PC-3 (cell line): ENCODE data around the gene MAP4K2. TPM values are rescaled to one million over a fixed set of nuclear protein-coding genes. Genes with fewer than 3 reads are reported as not detected.

Experiments used
- ATAC-seq: fragments of 200-7000 bp; cut with Tn5 transposase; 2 replicates; pipeline ENCODE4 v1.9.1; 2020; ENCODE audit warnings: mild to moderate bottlenecking, moderate library complexity
- BruUV-seq: library from RNA; stranded (reverse); fragments of 400-500 nt; replicated peaks from 2 replicates; lab custom pipeline; 2021; lab: Mats Ljungman, UMichigan
- CTCF ChIA-PET: fragments of 300-600 bp; sonication (Branson Sonifier 250); formaldehyde crosslinking; loops from one replicate; lab custom pipeline; 2022; ENCODE audit warnings: antibody characterized with exemption; lab: Charles Lee
- POLR2A ChIA-PET: fragments of 300-600 bp; sonication (Branson Sonifier 250); formaldehyde crosslinking; loops from one replicate; lab custom pipeline; 2022; ENCODE audit warnings: antibody characterized with exemption; ENCODE audit not compliant: unreplicated experiment; lab: Charles Lee
- DNase-seq: peaks from one replicate; pipeline ENCODE4 v3.0.0-alpha.2; 2015
- H2AFZ ChIP-seq: fragments of 300-600 bp; sonication (generic); 2 replicates; pipeline ENCODE4 v1.6.0; 2016; ENCODE audit warnings: antibody characterized with exemption, low read length
- H3F3A ChIP-seq: fragments of 300-600 bp; sonication (generic); one replicate; pipeline ENCODE4 v1.6.0; 2017; ENCODE audit warnings: antibody characterized with exemption, low read length, control low read depth, mild to moderate bottlenecking; ENCODE audit not compliant: unreplicated experiment
- H3K27ac ChIP-seq: fragments of 300-600 bp; sonication (generic); 2 replicates; pipeline ENCODE4 v1.5.1; 2016; ENCODE audit warnings: mild to moderate bottlenecking, low read length
- H3K27me3 ChIP-seq: fragments of 300-600 bp; sonication (generic); 2 replicates; pipeline ENCODE4 v1.6.1; 2016; ENCODE audit warnings: low read length, mixed read lengths
- H3K36me3 ChIP-seq: fragments of 300-600 bp; sonication (generic); 2 replicates; pipeline ENCODE4 v1.6.1; 2016; ENCODE audit warnings: low read depth, mixed run types, low read length, mixed read lengths
- H3K4me1 ChIP-seq: fragments of 300-600 bp; sonication (generic); 2 replicates; pipeline ENCODE4 v1.5.1; 2016; ENCODE audit warnings: low read length; ENCODE audit not compliant: insufficient read depth
- H3K4me2 ChIP-seq: fragments of 300-600 bp; sonication (generic); 2 replicates; pipeline ENCODE4 v1.6.0; 2016; ENCODE audit warnings: low read length
- H3K4me3 ChIP-seq: fragments of 300-600 bp; sonication (generic); 2 replicates; pipeline ENCODE4 v1.5.1; 2016; ENCODE audit warnings: mild to moderate bottlenecking, low read length, mixed read lengths
- H3K79me2 ChIP-seq: fragments of 300-600 bp; sonication (generic); 2 replicates; pipeline ENCODE4 v1.6.1; 2017; ENCODE audit warnings: low read length, mixed read lengths
- H3K9ac ChIP-seq: fragments of 300-600 bp; sonication (generic); 2 replicates; pipeline ENCODE4 v1.6.0; 2016; ENCODE audit warnings: mild to moderate bottlenecking, low read length
- H3K9me2 ChIP-seq: fragments of 300-600 bp; sonication (generic); replicated peaks from 2 replicates; pipeline ENCODE4 v1.6.1; 2016; ENCODE audit warnings: mixed run types, low read length, mixed read lengths
- H3K9me3 ChIP-seq: fragments of 300-600 bp; sonication (generic); 2 replicates; pipeline ENCODE4 v1.6.1; 2016; ENCODE audit warnings: low read length, mixed read lengths
- H4K20me1 ChIP-seq: fragments of 300-600 bp; sonication (generic); 2 replicates; pipeline ENCODE4 v1.6.1; 2016; ENCODE audit warnings: low read length, mixed read lengths
- CTCF ChIP-seq: fragments of 300-600 bp; sonication (generic); conservative IDR thresholded peaks from 2 replicates; pipeline ENCODE4 v1.5.1; 2017; ENCODE audit warnings: antibody characterized with exemption, low read depth, mild to moderate bottlenecking, low read length
- EZH2 ChIP-seq: fragments of 300-600 bp; sonication (generic); IDR thresholded peaks from one replicate; pipeline ENCODE4 v1.6.1; 2017; ENCODE audit warnings: antibody characterized with exemption, mild to moderate bottlenecking, low read length; ENCODE audit not compliant: unreplicated experiment
- EZH2phosphoT487 ChIP-seq: fragments of 300-600 bp; sonication (generic); IDR thresholded peaks from 2 replicates; pipeline ENCODE4 v1.6.1; 2018; ENCODE audit warnings: mild to moderate bottlenecking, antibody characterized with exemption, low read length, borderline replicate concordance
- intact Hi-C: fragments of 100-400 bp; cut with micrococcal nuclease; formaldehyde crosslinking; loops from 2 replicates; pipeline ENCODE4 v1.9.0; 2023
- total RNA-seq: library from RNA; depleted of rRNA; stranded (reverse); fragments of >200 nt; gene quantifications from 2 replicates; pipeline ENCODE4 v1.2.3, GENCODE V29; 2014

MAP4K2 gene
- total RNA-seq, 1 experiment from 2014 or later, result 55.6 TPM

- no peak overlapping the region for H3K9ac ChIP-seq
- no peak overlapping the region for H3K27ac ChIP-seq
- TF ChIP-seq CTCF, result no peak
- no peak for TF ChIP-seq EZH2
- TF ChIP-seq EZH2phosphoT487, result no peak
- no peak overlapping the region for H3K4me2 ChIP-seq
- H3K4me1 ChIP-seq, result no peaks in the 10 kb centered on the region
- peaks cover 35% of the 10 kb centered on the region for H3F3A ChIP-seq
- no peaks in the 10 kb centered on the region for H3K79me2 ChIP-seq
- H4K20me1 ChIP-seq, result peaks cover 28% of the 10 kb centered on the region
- POLR2A ChIA-PET, result interaction anchor here (0.7 kb wide), 1 partner anchor 18 kb away, joined by 5 read pairs; no protein-coding TSS in a partner anchor
- intact Hi-C loops, result no loop called here
- peaks cover 32% of the 10 kb centered on the region for H3K36me3 ChIP-seq
- DNase-seq (no peak), ATAC-seq (0 out of 2 replicates have a peak, but pooled peaks have one; percentile 3)
- no TSS peak for BruUV-seq
- no peaks in the 10 kb centered on the region for H3K9me3 ChIP-seq
- CTCF ChIA-PET, result no interaction called here
- no peak overlapping the region for H3K4me3 ChIP-seq
- no peaks in the 10 kb centered on the region for H3K27me3 ChIP-seq
- no peaks in the 10 kb centered on the region for H3K9me2 ChIP-seq
- H2AFZ ChIP-seq, result no peak overlapping the region
Observed at GRCh38 chr11:64760759-64761420, 42.1 kb downstream of the MAP4K2 start.

- no peak within 1 kb of the TSS for H3K4me3 ChIP-seq
- TF ChIP-seq EZH2phosphoT487 (no peak), EZH2 (no peak), CTCF (no peak)
- H3K27ac ChIP-seq, result no peak within 1 kb of the TSS
- no peaks in the 10 kb centered on the region for H3K79me2 ChIP-seq
- peaks cover 24% of the 10 kb centered on the region for H4K20me1 ChIP-seq
- no peaks in the 10 kb centered on the region for H3K9me2 ChIP-seq
- no peak within 1 kb of the TSS for H3K9ac ChIP-seq
- POLR2A ChIA-PET, result interaction anchor here (0.7 kb wide), 1 partner anchor 19 kb away, joined by 5 read pairs; no protein-coding TSS in a partner anchor
- peak; percentile 18 for ATAC-seq
- no peak within 1 kb of the TSS for H3K4me2 ChIP-seq
- intact Hi-C loops, result no loop called here
- no peaks in the 10 kb centered on the region for H3K4me1 ChIP-seq
- H3K9me3 ChIP-seq, result no peaks in the 10 kb centered on the region
- H2AFZ ChIP-seq, result no peak within 1 kb of the TSS
- no peaks in the 10 kb centered on the region for H3K27me3 ChIP-seq
- CTCF ChIA-PET, result interaction anchor here (0.5 kb wide), 1 partner anchor 25 kb away, joined by 11 read pairs; no protein-coding TSS in a partner anchor
- peaks cover 26% of the 10 kb centered on the region for H3K36me3 ChIP-seq
- DNase-seq, result peak; percentile 27
- no TSS peak for BruUV-seq
- H3F3A ChIP-seq, result peaks cover 32% of the 10 kb centered on the region
Observed at GRCh38 chr11:64759722-64760719, 43.0 kb downstream of the MAP4K2 start, which contains the start of gene PYGM. TSS of gene PYGM (minus strand) at chr11:64759974. CDS start at chr11:64759898, 76 bp downstream.
